HepG2 (cell line): Measurements from ENCODE around the gene PCDHGA1.
A peak's percentile ranks its signal among the peaks of the same experiment; 100 is the strongest.

Source experiments
- ATF1 ChIP-seq: IDR thresholded peaks from 2 replicates; pipeline ENCODE4 v1.6.1; 2016; ENCODE audit warnings: mild to moderate bottlenecking, control low read depth
- CEBPB ChIP-seq: IDR thresholded peaks from 2 replicates; pipeline ENCODE4 v1.6.1; 2011; ENCODE audit warnings: low read depth, low read length, improper control_type of control experiment, borderline replicate concordance
- CTCF ChIP-seq: sonication (generic); formaldehyde crosslinking; IDR thresholded peaks from 2 replicates; pipeline ENCODE4 v1.5.0; 2020; ENCODE audit warnings: mild to moderate bottlenecking, missing genetic modification reagents, moderate library complexity
- EP300 ChIP-seq, 3 experiments: sonication (generic) in 1 of 3; formaldehyde crosslinking in 1 of 3; IDR thresholded peaks; 2 replicates each; pipeline versions ENCODE4 v1.5.1 to v1.6.1; 2011 to 2020; ENCODE audit warnings: low read depth in 2 of 3, low read length in 2 of 3, borderline replicate concordance in 1 of 3, improper control_type of control experiment in 1 of 3, mild to moderate bottlenecking in 1 of 3, missing genetic modification reagents in 1 of 3, moderate library complexity in 1 of 3
- ETS1 ChIP-seq: sonication (generic); formaldehyde crosslinking; IDR thresholded peaks from 2 replicates; pipeline ENCODE4 v1.4.0; 2020; ENCODE audit warnings: missing genetic modification reagents
- EZH2 ChIP-seq: conservative IDR thresholded peaks from 2 replicates; pipeline ENCODE4 v1.6.1; 2012; ENCODE audit warnings: mild to moderate bottlenecking, low read depth, low read length, moderate library complexity
- HNRNPLL ChIP-seq: fragments of 200-400 bp; formaldehyde crosslinking; IDR thresholded peaks from 2 replicates; pipeline ENCODE4 v1.6.1; 2017; ENCODE audit warnings: mild to moderate bottlenecking, low read depth, low read length; ENCODE audit not compliant: poor library complexity, severe bottlenecking
- MYPOP ChIP-seq: sonication (generic); formaldehyde crosslinking; IDR thresholded peaks from 2 replicates; pipeline ENCODE4 v1.8.1; 2023; ENCODE audit warnings: mild to moderate bottlenecking, moderate library complexity, missing genetic modification reagents
- POLR2A ChIP-seq, 2 experiments: IDR thresholded peaks; 2 replicates each; pipeline ENCODE4 v1.6.1; 2011; ENCODE audit warnings: low read depth in 2 of 2, low read length in 2 of 2, mild to moderate bottlenecking in 1 of 2, moderate library complexity in 1 of 2; ENCODE audit not compliant: insufficient read depth in 1 of 2
- RAD21 ChIP-seq: fragments of 450-650 bp; formaldehyde crosslinking; IDR thresholded peaks from 2 replicates; pipeline ENCODE4 v1.5.0; 2020; ENCODE audit warnings: mild to moderate bottlenecking
- USF2 ChIP-seq, 2 experiments: sonication (generic) in 1 of 2; formaldehyde crosslinking in 1 of 2; IDR thresholded peaks; 2 replicates each; pipeline versions ENCODE4 v1.5.1 to v1.6.1; 2011 to 2020; ENCODE audit warnings: borderline replicate concordance in 1 of 2, low read depth in 1 of 2, low read length in 1 of 2, mild to moderate bottlenecking in 1 of 2, missing genetic modification reagents in 1 of 2, moderate library complexity in 1 of 2
- ZNF180 ChIP-seq: sonication (generic); formaldehyde crosslinking; IDR thresholded peaks from 2 replicates; pipeline ENCODE4 v1.4.0; 2020; ENCODE audit warnings: low read depth, missing genetic modification reagents, borderline replicate concordance
- ZNF205 ChIP-seq: IDR thresholded peaks from 2 replicates; pipeline ENCODE4 v1.6.1; 2018; ENCODE audit warnings: missing biosample characterization, missing genetic modification reagents

- TF ChIP-seq EP300 (IDR thresholded peaks at IDR 0.05; ENCODE audit: low read depth in 2 of 2, low read length in 2 of 2) = no peak
- TF ChIP-seq EP300 (CRISPR knock-in tag; IDR thresholded peaks at IDR 0.05; ENCODE audit: borderline replicate concordance) = no peak
- peak; percentile 56 for TF ChIP-seq CTCF (CRISPR knock-in tag)
- TF ChIP-seq ZNF205 (CRISPR knock-in tag) = no peak
- no peak for TF ChIP-seq POLR2A (IDR thresholded peaks at IDR 0.05; ENCODE audit: insufficient read depth in 1 of 2, low read depth in 2 of 2, low read length in 2 of 2)
- TF ChIP-seq EZH2 = no peak
- no peak for TF ChIP-seq HNRNPLL
- peak; percentile 99 for TF ChIP-seq MYPOP
- no peak for TF ChIP-seq CEBPB
- no peak for TF ChIP-seq RAD21 (CRISPR knock-in tag)
- TF ChIP-seq ATF1 (CRISPR knock-in tag) = no peak
- TF ChIP-seq USF2 (IDR thresholded peaks at IDR 0.05; ENCODE audit: low read depth, low read length) = no peak
- no peak for TF ChIP-seq USF2 (CRISPR knock-in tag; IDR thresholded peaks at IDR 0.05; ENCODE audit: borderline replicate concordance)
- TF ChIP-seq ETS1 (CRISPR knock-in tag) = no peak
- TF ChIP-seq ZNF180 (CRISPR knock-in tag) = no peak
Observed at GRCh38 chr5:141475625-141476131, 145.4 kb downstream of the PCDHGA1 start, which contains the start of gene PCDHGC3.
